Left renal cortex interstitium (tissue), 4 donors: ENCODE results near the gene BTBD9. TPM values are rescaled to one million over a fixed set of nuclear protein-coding genes. Genes with fewer than 3 reads are reported as not detected.
"Not testable (repeated sequence)": the region's sequence is repeated elsewhere in the genome, so short reads cannot be mapped to it uniquely, and the experiment has no call there.

Experiments used
- DNase-seq, 4 donors: peaks; one replicate each; pipeline ENCODE4 v3.0.0-alpha.2; 2013; ENCODE audit warnings: low read depth in 4 of 4, low spot score in 2 of 4, missing footprints in 1 of 4
- polyA plus RNA-seq, 4 donors: library from polyadenylated mRNA; unstranded; fragments of 120-200 nt; gene quantifications; one replicate each; pipeline ENCODE4 v1.2.1, GENCODE V29; 2013; ENCODE audit not compliant: insufficient read length in 4 of 4

BTBD9 gene
- polyA plus RNA-seq, 4 donors: 12.1 to 15.7 (median 12.9) TPM

GRCh38 chr6:38354037-38354381 is 285.7 kb downstream of the BTBD9 start:
- no peak for DNase-seq

GRCh38 chr6:38353310-38354036 is 286.3 kb downstream of the BTBD9 start:
- DNase-seq: no peak

DNA sequence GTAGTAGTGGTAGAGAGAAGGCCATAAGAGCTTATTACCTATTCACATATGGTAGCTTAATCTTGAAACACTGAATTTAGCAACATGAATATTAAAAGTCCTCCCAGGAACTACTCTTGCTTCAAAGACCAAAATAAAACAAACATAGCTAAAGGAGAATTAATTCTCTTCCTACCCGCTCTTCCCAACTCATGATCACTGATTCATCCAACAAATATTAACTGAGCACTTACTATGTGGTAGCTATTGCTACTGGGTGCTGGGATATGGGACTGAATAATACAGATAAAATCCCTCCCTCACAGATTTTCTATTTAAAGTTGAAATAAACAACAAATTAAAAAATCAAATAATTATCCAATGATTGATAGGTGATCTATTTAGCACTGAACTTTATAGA is 287.1 kb downstream of the BTBD9 start:
- DNase-seq: no peak

DNA sequence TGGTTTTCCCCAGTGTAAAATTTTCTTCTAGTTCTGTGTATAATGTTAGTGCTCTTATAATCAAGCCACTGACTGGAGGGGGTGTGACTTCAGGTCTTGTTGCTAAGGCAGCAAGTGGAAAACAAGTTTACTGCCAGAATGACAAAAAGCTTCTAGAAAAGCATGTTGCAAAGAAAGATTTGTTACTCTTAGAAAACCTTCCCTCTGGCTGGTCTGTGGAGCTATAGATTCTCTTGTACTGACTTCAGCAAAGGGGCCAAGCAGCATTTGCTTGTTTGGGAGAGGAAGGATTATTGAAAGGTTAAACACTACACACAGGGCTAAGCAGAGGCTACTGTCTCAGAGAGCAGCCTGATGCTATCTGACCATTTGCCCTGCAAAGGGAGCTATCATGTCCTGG is 288.8 kb downstream of the BTBD9 start:
- no peak for DNase-seq

GRCh38 chr6:38350220-38350619 is 289.5 kb downstream of the BTBD9 start:
- no peak for DNase-seq

GRCh38 chr6:38349795-38350194 is 289.9 kb downstream of the BTBD9 start:
- no peak for DNase-seq

DNA sequence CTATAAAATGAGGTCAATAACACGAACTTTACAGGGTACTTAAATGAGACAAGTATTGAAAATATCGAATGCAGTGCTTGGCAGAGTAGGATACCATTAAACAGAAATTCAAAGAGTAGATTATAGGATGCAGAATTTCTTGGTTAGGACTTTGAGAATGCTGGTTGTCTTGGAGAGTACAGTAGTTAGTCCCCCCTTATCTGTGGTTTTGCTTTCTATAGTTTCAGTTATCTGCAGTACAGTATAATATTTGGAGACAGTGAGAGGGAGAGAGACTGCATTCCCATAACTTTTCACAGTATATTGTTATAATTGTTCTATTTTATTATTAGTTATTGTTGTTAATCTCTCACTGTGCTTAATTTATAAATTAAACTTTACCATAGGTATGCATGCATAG is 290.5 kb downstream of the BTBD9 start:
- DNase-seq: no peak

GRCh38 chr6:38348371-38348770 is 291.4 kb downstream of the BTBD9 start:
- DNase-seq: no peak

- not testable (repeated sequence) for DNase-seq
Measured at GRCh38 chr6:38347829-38348228, 291.9 kb downstream of the BTBD9 start.

DNA sequence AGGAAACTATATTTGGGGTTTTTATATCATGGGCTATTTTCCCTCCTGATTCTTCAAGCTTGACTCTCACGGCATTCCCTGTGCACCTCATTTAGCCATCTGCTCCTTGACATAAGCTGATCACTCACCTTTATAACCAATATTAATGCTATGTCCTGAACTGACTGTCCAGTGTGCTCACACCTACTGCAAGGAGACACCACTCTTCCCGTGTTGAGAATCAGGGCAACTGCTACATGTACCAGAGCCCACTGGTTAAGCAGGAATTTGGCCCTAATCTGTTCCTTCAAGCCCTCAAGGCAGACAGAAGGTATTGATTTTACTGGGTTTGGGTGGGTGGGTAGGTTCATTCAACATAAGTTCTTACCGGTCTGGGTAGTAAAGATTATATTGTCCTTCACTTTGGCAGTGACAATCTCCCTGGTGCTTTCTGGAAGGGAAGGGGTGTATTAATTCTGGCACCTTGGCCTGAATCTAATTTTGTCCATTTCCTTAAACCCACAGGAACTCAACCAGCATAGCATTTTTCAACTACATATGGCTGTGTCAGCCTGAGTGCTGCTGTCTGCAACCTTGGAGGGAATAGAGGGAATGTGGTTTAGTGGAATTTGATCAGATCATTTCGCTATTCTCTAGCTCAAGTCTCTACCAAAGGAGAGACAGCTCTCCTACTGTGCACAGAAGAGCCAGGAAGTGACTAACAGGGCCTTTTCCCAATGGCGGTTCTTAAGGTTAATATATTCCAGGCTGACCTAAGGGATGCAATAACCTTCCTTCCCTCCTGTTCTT is 293.2 kb downstream of the BTBD9 start:
- no peak for DNase-seq

DNA sequence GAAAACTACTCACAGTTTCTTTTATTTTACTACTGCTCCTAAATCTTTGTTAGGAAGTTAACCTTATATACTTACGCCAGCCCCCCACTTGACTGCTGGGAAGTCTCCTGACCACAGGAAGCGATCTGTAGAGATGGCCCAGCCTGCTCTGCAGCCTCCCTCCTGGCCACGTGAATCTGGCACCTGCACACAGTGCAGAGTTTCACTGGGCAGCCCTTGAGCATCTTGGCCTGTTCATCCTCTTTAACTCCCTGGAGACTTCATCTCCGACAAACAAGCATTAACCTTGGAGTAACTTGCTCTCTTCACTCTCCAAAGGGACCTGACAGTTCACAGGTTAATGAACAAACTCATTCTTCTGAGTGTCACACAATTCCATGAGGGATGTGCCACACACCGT is 294.1 kb downstream of the BTBD9 start:
- no peak for DNase-seq

DNA sequence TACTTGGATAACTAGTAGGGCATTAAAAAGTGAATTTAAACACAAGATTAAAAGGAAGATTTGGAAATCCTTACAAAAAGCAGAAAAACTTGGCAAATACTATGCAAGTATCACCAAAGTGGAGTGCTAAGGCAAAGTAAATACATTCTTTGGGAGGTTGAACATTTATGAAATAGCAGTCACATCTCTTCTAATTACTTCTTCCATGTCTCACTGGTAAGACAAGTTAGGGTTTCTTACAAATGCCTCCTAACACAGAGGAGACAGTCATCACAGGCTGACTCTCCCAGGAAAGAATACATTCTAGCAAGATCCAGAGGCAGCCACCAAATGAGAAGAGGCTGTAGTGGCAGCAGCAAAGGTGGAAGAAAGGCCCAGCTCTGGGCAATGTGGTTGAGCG is 298.2 kb downstream of the BTBD9 start:
- DNase-seq: no peak

DNA sequence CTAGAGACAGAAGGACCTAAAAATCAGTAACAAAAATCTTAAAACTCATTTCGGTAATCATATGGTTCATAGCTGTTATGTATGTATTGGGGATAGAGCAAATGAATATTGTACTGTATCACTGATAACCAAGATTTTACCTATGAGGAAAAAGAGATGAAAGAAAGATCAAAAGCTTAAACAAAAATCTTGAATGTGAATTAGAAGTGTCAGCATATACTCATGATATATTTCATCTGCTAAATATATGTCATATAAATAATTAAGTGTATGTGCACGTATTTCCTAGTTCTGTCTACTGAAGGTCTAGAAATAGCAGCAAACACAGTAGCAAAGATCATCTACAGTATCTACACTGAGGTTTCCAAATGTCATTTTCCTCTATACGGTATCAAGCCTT is 299.8 kb downstream of the BTBD9 start:
- no peak for DNase-seq

GRCh38 chr6:38337819-38338465 is 301.8 kb downstream of the BTBD9 start:
- DNase-seq: no peak

- no peak for DNase-seq
Measured at GRCh38 chr6:38336922-38337321, 302.8 kb downstream of the BTBD9 start.

GRCh38 chr6:38326837-38327236 is 312.9 kb downstream of the BTBD9 start:
- DNase-seq: no peak

DNA sequence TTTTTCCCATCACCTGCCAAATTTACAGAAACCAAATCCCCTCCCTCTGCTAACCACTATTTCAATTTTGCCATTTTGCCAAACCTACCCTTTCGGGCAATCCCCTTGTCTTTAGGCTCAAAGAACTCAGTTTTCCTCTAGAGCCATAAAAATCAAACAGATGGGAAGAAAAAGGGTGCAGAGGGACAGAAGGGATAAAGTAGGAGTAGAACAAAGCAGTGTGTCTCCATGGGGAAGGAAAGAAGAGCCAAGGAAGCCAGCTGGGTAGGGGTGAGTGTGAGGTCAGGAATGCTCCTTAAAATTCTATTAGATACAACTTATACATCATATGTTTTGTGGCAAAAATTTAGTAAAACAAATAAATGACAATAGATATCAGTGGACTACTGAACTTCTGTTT is 316.5 kb downstream of the BTBD9 start:
- no peak for DNase-seq

DNA sequence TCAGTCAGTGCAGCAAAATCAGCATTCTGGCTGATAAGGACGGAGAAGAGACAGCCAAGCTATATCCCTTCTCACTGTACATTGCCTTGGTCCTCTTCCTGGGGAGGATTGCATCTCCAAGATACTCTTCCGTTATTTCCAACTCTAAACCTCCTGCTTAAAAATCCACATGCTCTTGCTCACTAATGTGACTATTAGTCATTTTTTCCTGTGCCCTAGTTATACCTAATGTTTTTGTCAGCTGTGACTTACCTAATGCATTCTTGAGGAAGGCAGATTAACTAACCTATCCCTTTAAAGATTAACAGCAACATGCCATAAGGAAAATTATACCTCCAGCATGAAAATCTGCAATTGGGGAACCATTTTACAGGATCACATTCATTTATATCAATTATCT is 317.6 kb downstream of the BTBD9 start:
- DNase-seq: no peak

GRCh38 chr6:38320843-38321242 is 318.9 kb downstream of the BTBD9 start:
- no peak for DNase-seq

DNA sequence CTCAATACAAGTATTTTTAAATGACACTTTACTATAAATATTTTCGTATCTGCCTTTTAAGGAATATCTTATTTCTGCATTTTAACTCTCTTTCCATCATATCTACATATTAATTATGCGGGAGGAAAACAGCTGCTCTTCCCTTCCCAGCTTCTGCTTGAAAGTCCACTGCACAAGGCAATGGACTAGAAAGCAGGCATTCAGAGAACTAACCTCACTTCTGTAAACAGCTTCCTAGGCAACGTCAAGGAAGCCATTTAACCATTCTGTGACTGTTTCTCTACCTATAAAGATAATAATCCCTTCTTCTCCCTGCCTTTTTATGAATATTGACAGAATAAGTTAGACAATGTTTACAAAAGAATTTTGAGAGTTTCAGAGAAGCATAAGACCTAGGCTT is 319.4 kb downstream of the BTBD9 start:
- no peak for DNase-seq

- no peak for DNase-seq
Measured at GRCh38 chr6:38319256-38320212, 320.2 kb downstream of the BTBD9 start.
